ENCODE results near the gene IGF1. TPM values are rescaled to one million over a fixed set of nuclear protein-coding genes. Genes with fewer than 3 reads are reported as not detected.

The IGF1 gene
- total and polyA plus RNA-seq, 8 donors, result 0.89 to 14.5 (median 10.2) TPM

DNA sequence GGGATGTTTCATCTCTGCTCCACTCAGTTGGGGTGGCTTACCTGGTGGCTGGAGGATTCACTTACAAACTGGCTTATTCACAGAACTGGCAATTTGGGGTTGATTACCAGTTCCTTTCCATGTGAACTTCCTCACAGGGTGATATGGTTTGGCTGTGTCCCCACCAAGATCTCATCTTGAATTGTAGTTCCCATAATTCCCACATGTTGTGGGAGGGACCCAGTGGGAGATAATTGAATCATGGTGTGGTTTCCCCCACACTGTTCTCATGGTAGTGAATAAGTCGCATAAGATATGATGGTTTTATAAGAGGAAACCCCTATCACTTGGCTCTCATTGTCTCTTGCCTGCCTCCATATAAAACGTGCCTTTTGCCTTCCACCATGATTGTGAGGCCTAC lies 26.9 kb upstream of the IGF1 start:
- no peaks in the 10 kb centered on the region for H3K4me1 ChIP-seq
- no peaks in the 10 kb centered on the region for H3K27me3 ChIP-seq
- H3K36me3 ChIP-seq, result no peaks in the 10 kb centered on the region
- intact Hi-C loops (cut with DNase I; ENCODE audit: low total_unique reads), result no loop called here
- H3K4me3 ChIP-seq, result no peak overlapping the region
- peaks cover 0 to 12% (median 2%) of the 10 kb centered on the region in 4 donors for H3K9me3 ChIP-seq
- WGBS, 5 donors, result 0 to 2% (median 0%) methylated on average over 2 of the region's 2 CpGs
- H3K27ac ChIP-seq, result no peak overlapping the region
- DNase-seq, result no peak
- TF ChIP-seq POLR2A (IDR thresholded peaks at IDR 0.05) (no peak), EP300 (IDR thresholded peaks at IDR 0.05) (no peak), POLR2AphosphoS5 (IDR thresholded peaks at IDR 0.05) (no peak)
- TF ChIP-seq, protein P1, sequence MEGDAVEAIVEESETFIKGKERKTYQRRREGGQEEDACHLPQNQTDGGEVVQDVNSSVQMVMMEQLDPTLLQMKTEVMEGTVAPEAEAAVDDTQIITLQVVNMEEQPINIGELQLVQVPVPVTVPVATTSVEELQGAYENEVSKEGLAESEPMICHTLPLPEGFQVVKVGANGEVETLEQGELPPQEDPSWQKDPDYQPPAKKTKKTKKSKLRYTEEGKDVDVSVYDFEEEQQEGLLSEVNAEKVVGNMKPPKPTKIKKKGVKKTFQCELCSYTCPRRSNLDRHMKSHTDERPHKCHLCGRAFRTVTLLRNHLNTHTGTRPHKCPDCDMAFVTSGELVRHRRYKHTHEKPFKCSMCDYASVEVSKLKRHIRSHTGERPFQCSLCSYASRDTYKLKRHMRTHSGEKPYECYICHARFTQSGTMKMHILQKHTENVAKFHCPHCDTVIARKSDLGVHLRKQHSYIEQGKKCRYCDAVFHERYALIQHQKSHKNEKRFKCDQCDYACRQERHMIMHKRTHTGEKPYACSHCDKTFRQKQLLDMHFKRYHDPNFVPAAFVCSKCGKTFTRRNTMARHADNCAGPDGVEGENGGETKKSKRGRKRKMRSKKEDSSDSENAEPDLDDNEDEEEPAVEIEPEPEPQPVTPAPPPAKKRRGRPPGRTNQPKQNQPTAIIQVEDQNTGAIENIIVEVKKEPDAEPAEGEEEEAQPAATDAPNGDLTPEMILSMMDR (IDR thresholded peaks at IDR 0.05), result no peak

DNA sequence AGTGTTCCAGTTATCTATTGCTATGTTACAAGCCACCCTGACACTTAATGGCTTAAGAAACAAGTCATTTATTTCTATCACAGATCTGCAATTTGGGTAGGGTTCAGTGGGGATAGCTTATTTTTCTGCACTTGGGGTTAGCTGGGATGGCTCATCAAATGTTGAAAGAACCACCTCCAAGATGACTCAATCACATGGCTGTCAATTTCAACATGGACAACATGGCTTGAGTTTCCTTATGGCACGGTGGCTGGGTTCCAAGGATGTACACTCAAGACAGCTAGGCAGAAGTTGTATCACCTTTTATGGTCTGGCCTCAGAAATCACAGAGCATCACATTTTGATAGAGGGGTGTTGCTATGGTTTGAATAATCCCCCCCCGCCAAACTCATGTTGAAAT lies 24.5 kb upstream of the IGF1 start:
- Histone ChIP-seq H3K27me3 (no peaks in the 10 kb centered on the region), H3K27ac (no peak overlapping the region), H3K9me3 (peaks cover 0 to 12% (median 2%) of the 10 kb centered on the region in 4 donors), H3K36me3 (no peaks in the 10 kb centered on the region), H3K4me1 (no peaks in the 10 kb centered on the region), H3K4me3 (no peak overlapping the region)
- no peak for DNase-seq
- TF ChIP-seq POLR2AphosphoS5 (IDR thresholded peaks at IDR 0.05) (no peak), EP300 (IDR thresholded peaks at IDR 0.05) (no peak), POLR2A (IDR thresholded peaks at IDR 0.05) (no peak)
- TF ChIP-seq, protein P1 (IDR thresholded peaks at IDR 0.05), result no peak
- WGBS, 5 donors, result 88 to 97% (median 92%) methylated on average over 2 of the region's 2 CpGs
- intact Hi-C loops (cut with DNase I; ENCODE audit: low total_unique reads), result no loop called here

DNA sequence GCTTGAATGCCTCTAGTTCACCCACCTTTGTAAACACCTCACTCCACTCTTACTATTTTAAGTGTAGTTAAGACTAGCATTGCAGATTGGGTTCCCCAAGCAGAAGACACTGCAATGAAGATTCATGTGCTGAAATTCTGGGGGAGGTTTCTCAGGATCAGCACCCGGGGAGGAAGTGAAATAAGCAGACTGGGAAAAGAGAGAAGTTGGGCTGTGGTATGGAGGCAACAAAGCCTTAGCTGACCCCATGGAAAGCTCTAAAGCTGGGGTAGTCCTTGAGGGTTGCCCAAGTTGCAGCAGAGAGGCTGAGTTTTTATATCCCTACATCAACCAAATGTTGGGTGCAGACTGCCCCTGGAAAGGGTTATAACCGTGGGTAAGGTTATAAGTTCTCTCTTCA lies 23.9 kb upstream of the IGF1 start:
- intact Hi-C loops (cut with DNase I; ENCODE audit: low total_unique reads), result no loop called here
- WGBS, 5 donors, result 75 to 89% (median 80%) methylated on average over 2 of the region's 2 CpGs

DNA sequence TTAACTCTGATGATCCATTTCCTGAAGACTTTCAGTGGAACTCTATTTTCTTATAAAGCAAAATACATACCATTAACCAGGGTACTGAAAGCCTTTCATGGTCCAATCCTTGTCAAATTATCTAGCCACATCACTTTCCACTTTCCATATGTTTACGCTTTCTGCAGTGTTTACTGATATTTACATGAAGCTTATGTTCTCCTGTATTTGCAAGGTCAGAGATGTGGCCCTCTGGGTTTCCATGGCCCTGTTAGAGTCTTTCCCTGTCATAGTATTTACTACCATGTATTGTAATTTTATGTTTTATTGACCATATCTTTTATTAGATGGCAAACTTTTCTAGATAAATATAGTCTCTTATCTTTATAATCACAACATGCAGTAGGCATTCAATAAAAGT lies 23.5 kb upstream of the IGF1 start:
- WGBS, 5 donors, result 0 to 4% (median 0%) methylated on average over 1 of the region's 1 CpG

More for the DNA sequence above, 23.9 kb upstream of the IGF1 start:
- Histone ChIP-seq H3K27me3 (no peaks in the 10 kb centered on the region), H3K36me3 (no peaks in the 10 kb centered on the region), H3K4me1 (no peaks in the 10 kb centered on the region), H3K9me3 (peaks cover 0 to 12% (median 2%) of the 10 kb centered on the region in 4 donors), H3K4me3 (no peak overlapping the region), H3K27ac (no peak overlapping the region)
- TF ChIP-seq EP300 (IDR thresholded peaks at IDR 0.05) (no peak), POLR2A (IDR thresholded peaks at IDR 0.05) (no peak), POLR2AphosphoS5 (IDR thresholded peaks at IDR 0.05) (no peak)
- TF ChIP-seq, protein P1 (IDR thresholded peaks at IDR 0.05), result no peak
- no peak for DNase-seq

DNA sequence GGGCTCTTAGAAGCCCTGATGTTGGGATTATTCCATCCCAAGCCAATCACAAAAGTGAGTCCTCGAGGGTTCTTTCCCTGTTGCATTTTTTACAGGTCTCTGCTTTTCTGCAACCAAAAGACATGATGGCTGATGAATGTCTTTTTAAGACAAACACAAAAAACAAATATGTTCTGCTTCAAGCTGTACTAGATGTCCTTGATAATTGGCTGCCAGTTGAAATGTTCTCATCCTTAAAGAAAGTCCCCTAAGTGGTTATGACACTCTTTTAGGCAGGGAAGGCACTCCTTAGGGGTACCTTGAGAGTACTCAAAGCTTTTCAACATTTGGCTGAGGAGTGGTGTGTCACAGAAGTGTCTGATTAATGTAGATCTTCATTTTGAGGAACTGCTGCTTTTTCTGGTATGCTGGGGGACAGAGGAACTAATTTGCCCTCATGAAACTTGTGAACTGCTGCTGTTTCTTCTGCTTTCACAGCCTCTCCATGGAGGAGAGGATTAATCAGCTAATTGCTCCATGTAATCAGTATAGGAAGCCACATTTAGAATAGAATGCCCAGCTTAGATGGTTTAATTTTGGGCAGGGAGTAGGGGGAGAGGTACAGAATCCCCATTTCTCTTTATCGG lies 22.8 kb upstream of the IGF1 start:
- TF ChIP-seq, protein P1 (IDR thresholded peaks at IDR 0.05), result no peak
- TF ChIP-seq EP300 (IDR thresholded peaks at IDR 0.05), result no peak
- TF ChIP-seq POLR2AphosphoS5 (IDR thresholded peaks at IDR 0.05), result no peak
- no peak for TF ChIP-seq POLR2A (IDR thresholded peaks at IDR 0.05)
- peak overlapping the region in 1 of 5 donors; percentile 7 for H3K27ac ChIP-seq
- no peaks in the 10 kb centered on the region for H3K27me3 ChIP-seq
- intact Hi-C loops (cut with DNase I; ENCODE audit: low total_unique reads), result no loop called here
- peaks cover 0 to 12% (median 2%) of the 10 kb centered on the region in 4 donors for H3K9me3 ChIP-seq
- no peak for DNase-seq
- no peaks in the 10 kb centered on the region for H3K4me1 ChIP-seq
- WGBS, 5 donors, result 65 to 87% (median 78%) methylated on average over 2 of the region's 2 CpGs
- no peaks in the 10 kb centered on the region for H3K36me3 ChIP-seq
- H3K4me3 ChIP-seq, result no peak overlapping the region

More for the DNA sequence above, 23.5 kb upstream of the IGF1 start:
- H3K4me1 ChIP-seq, result no peaks in the 10 kb centered on the region
- intact Hi-C loops (cut with DNase I; ENCODE audit: low total_unique reads), result no loop called here
- no peak for TF ChIP-seq POLR2A (IDR thresholded peaks at IDR 0.05)
- H3K9me3 ChIP-seq, result peaks cover 0 to 12% (median 2%) of the 10 kb centered on the region in 4 donors
- DNase-seq, result no peak
- H3K36me3 ChIP-seq, result no peaks in the 10 kb centered on the region
- H3K4me3 ChIP-seq, result no peak overlapping the region
- peak overlapping the region in 1 of 5 donors; percentile 7 for H3K27ac ChIP-seq
- no peaks in the 10 kb centered on the region for H3K27me3 ChIP-seq
